ENCODE results near the gene NDUFB7.
A peak's percentile ranks its signal among the peaks of the same experiment; 100 is the strongest.
"Not testable (repeated sequence)": the region's sequence is repeated elsewhere in the genome, so short reads cannot be mapped to it uniquely, and the experiment has no call there.

Gene NDUFB7

DNA sequence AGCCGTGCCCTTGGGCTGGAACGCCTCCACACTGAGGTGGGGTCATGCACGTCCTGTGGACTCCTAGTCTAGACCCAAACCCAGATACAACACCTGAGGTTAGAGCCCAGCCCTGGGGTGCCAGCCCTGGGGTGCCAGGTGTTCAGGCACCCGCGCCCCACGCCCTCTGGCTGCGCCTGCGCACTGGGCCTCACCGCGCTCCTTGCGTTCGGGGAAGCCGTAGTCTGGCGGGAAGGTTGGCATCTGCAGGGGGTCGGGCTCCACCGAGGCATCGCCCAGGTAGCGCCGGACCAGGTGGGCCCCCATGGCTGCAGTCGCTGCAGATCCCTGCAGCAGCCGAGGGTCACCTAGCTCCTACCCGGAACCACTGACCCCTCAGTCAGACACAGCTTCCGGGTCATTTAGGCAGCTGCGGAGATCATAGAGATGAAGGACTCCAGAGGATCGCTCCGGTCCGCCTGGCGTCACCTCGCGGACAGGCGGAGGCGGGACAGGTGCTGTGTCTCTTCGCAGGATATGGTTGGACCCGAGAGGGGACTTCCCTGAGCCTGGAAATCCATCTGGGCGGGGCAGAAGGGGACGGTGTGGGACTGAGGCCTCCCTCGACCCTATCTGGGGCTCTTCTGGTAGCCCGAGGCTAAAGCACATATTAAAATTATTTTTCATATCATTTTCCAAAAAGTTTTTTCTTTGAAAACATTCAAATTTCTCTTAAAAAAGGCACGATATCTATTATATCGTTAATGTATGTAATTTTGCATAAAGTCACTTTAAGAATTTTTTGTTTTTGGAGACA is at the start of gene NDUFB7:
Gene NDUFB7, minus strand, starts transcription at position 372 of the 796 bp plus-strand sequence. Its CDS starts 66 bp downstream, at position 306.
- peak; percentile 94 for DNase-seq

DNA sequence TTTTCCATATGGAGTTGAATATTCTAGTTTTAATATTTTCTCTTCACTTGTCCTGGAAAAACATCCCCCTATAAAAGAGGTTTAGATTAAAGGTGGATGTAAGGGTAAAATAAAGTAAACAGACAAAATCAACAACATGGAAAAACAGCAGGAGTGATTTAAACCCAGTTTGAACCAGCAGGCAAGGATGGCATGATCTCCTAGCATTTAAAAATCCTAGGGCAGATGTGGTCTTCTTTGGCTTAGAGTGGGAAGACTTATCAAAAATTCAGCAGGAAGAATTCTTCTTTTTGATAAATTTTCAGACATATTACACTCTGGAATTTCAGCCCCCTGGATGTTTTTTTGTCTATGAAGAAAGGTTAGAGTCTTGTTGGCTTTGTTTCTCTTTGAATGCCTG is 47.5 kb upstream of the NDUFB7 start:
- DNase-seq, result no peak

DNA sequence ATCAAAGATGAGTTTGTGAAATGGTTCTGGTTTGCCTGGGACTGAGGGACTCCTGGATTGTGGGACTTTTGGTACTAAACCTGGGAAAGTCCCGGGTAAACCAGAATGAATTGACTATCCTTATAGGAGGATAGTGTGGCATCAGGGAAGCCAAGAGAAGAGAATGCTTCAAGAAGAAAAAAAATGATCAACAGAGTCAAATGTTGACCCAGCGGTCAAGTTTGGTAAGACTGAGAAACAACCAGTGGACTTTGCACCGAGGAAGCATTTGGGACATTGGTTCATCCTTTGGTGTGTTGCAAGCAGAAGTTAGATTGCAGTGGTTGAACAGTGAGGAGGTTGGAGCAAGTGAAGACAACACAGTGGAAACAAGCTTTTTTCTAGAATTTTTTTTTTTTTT is 44.5 kb upstream of the NDUFB7 start:
- no peak for DNase-seq

DNA sequence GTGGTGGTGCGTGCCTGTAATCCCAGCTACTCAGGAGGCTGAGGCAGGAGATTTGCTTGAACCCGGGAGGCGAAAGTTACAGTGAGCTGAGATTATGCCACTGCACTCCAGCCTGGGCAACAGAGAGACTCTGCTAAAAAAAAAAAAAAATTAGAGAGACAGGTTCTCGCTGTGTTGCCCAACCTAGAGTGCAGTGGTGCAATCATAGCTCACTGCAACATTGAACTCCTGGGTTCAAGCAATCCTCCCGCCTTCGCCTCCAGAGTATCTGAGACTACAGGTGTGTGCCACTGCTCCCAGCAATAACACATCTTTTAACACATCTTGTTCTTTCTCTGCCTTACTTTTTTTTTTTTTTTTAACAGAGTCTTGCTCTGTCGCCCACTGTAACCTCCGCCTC is 43.8 kb upstream of the NDUFB7 start:
- DNase-seq, result no peak

DNA sequence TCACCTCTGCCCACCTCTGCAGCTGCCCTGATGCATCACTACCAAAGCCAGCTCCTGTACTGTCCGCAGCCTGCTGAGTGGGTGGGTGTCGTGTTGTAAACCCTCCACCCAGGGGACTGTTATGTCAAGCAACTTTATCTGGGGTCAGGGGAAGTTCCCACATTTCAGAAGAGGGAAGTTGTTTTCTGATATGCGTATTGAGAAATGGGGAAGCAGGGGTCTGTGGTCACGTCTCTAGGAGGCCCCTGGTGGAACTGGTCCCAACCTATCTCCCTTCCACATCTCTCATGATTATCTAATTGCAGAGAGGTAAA is 42.2 kb upstream of the NDUFB7 start:
- DNase-seq, result no peak

DNA sequence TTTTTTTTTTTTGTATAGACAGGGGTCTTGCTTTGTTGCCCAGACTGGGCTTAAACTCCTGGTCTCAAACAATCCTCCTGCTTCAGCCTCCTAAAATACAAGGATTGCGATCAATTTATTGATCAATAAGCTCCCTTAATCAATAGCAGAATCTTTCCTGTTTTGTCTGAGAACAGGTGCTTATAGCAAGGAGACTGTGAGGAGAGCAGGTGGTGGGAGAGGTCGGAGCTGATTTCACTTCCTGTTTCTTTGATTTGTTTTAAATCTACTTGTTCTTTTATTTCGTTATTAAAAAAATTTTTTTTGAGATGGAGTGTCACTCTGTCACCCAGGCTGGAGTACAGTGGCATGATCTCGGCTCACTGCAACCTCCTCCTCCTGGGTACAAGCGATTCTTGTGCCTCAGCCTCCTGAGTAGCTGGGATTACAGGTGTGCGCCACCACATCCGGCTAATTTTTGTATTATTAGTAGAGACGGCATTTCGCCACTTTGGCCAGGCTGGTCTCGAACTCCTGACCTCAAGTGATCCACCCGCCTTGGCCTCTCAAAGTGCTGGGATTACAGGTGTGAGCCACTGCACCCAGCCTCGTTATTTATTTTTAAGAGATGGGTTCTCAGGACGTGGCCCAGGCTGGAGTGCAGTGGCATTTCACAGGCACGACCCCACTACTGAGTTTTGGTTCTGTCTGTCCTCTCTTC is 41.7 kb upstream of the NDUFB7 start:
- not testable (repeated sequence) for DNase-seq

DNA sequence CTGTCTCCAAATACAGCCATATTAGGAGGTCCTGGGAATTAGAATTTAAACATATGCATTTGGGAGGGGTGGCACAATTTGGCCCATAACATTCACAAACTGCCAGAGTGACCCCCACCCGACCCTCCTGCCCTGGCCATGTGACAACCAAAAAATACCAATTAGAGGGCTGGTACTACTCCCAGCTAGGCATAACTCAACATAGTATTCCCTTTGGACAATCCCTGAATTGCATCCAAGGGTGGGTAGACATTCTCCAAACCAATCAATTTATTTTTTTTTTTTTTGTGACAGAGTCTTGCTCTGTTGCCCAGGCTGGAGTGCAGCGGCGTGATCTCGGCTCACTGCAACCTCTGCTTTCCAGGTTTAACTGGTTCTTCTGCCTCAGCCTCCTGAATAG is 40.8 kb upstream of the NDUFB7 start:
- DNase-seq, result no peak

DNA sequence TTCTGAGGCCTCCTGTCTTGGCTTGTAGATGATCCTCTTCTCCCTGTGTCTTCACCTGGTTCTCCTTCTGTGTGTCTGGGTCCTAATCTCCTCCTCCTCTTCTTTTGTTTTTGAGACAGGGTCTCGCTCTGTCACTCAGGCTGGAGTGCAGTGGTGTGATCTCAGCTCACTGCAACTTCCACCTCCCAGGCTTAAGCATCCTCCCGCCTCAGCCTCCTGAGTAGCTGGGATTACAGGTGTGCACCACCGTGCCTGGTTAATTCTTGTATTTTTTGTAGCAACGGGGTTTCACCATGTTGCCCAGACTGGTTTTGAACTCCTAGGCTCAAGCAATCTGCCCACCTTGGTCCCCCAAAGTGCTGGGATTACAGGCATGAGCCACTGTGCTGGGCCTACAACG is 40.4 kb upstream of the NDUFB7 start:
- DNase-seq, result not testable (repeated sequence)

DNA sequence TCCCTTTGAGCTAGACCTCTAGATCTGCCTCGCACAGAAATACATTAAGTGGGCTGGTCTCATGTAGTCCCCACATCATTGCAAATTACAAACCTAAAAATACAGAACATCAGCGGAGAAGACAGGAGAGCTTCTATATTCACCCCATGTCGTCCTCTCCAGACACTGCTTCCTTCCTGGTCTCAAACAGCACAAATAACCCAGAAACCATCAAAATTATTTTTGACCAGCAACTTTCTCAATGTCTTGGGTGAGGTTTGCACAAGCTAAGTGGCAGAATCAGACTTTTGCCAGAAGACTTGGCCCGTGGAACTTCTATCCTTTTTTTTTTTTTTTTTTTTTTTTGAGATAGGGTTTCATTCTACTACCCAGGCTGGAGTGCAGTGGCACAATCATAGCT is 39.2 kb upstream of the NDUFB7 start:
- DNase-seq, result no peak

DNA sequence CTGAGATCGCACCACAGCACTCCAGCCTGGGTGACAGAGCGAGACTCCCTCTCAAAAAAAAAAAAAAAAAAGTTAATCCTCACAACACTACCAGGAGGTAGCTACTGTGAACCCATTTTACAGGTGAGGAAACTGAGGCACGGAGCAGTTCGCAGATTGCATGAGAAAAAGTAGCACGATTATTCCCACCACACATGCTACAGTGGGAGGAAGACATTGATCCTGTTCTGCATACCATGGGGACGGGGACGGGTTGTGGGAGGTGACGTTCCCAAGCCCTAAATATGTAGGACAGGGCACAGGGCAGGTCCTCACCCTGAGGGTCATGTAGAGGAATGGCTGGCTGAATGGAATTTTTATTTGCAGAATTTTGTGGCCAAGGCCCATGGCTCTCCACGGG is 34.8 kb upstream of the NDUFB7 start:
- DNase-seq, result no peak

DNA sequence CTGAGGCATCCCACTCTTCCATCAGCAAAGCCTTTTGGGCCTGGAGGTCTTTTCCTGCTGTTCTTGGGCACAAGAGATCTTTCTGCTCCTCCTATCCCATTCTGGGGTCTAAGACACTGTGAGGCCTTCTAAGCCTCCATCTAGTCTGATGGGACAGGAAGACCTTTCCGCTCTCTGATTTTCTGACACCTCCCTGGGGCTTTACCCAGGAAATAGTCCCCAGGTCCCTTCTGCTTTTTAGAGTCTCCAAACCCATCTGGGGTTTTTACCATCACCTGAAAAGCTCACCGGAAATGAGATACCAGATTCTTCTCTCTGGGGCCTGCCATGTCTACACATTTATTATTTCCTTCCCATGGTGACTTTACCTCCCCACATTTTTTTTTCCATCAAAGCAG is 32.1 kb upstream of the NDUFB7 start:
- no peak for DNase-seq

DNA sequence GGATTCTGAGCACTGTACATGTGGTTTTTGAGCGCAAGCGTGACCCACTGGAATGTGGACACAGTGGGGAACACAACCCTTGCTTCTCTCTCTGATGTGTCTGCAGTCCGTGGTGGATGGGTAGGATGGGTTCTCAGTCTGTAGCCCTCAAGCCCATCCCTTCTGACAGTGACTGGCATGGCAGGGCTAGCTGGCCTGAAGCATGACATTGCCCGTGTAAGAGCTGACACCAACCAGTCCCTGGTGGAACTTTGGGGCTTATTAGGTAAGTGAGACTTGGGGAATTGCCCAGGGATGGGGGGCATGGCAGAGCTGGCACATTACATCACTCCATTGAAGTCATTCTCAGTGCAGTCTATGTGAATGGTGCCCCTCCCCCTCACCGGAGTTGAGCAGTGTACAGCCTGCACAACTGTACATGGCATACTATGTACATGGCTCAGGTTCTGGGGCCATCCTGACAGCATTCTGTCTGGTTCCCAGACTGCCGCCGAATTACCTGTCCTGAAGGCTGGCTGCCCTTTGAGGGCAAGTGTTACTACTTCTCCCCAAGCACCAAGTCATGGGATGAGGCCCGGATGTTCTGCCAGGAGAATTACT is 27.8 kb upstream of the NDUFB7 start:
- DNase-seq, result no peak

DNA sequence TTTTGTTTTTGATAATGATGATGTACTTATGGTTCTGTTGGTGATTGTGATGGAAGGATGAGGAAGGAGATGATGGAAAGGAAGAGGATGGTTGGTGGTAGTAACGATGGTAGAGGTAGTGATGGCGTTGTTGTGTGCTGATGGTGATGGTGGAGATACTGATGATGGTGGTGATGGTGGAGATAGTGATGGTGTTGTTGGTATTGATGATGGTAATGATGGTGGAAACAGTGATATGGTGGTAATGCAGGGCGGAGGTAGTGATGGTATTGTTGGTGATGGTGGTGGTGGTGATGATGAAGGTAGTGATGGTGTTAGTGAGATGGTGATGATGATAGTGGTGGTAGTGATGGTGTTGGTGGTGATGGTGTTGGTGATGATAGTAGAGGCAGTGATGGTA is 23.7 kb upstream of the NDUFB7 start:
- DNase-seq, result no peak

DNA sequence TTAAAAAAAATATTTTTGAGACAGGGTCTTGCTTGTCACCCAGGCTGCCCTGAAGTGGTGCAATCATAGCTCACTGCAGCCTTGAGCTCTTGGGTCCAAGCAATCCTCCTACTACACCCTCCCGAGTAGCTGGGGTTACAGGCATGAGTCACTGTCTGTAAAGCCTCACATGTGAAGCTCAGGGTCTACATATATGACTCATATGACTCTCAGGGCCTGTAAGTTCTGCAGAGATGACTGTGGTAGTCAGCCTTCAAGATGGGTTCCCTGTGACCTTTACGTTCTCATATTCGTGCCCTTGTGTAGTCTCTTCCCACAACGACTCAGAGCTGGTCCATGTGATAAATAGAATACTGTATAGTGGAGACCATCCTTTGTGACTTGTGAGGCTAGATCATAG is 17.6 kb upstream of the NDUFB7 start:
- DNase-seq, result peak; percentile 29

DNA sequence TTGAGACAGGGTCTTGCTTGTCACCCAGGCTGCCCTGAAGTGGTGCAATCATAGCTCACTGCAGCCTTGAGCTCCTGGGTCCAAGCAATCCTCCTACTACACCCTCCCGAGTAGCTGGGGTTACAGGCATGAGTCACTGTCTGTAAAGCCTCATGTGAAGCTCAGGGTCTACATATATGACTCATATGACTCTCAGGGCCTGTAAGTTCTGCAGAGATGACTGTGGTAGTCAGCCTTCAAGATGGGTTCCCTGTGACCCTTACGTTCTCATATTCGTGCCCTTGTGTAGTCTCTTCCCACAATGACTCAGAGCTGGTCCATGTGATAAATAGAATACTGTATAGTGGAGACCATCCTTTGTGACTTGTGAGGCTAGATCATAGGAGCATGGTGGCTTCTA is 13.3 kb upstream of the NDUFB7 start:
- DNase-seq, result peak; percentile 63

DNA sequence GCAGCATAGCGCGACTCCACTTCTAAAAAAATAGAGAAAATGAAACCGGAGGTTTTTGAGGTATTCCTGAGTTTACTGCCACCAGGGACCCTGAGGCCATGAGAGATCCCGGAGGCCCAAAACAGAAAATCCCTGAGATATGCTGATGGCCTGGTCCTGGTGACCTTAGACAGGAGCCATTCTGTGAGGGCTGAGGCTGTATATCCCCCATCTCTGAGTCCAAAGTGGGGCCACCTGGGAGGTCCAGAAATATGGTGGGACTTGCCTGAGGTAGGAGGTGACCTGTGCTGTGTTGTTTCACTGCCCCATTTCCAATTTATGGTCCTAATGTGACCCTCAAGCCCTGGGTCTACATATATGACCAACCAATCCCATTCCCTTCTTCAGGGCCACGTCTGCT is 12.5 kb upstream of the NDUFB7 start:
- DNase-seq, result not testable (repeated sequence)

DNA sequence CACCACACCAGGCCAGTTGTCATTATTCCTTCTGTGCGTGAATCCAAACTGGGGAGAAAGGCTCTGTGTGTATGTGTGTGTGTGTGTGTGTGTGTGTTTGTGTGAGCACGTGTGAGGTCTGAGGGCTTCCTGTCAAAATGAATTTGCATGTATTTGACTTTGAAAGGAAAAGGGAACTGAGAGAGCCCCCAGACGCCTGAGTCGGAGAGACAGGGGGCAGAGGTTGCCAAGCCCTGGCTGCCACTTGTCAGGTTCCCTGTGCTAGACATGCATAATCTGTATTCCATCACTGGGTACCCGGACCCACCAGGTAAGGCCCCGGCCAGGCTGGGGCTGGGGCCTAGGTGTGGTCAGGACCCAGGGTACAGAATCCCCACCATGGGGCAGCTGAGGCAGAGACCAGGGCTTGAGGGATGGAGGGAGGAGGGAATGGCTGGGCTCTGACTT is 11.1 kb upstream of the NDUFB7 start, which contains the start of gene CLEC17A:
Gene CLEC17A, plus strand, starts transcription at position 191 of the 447 bp plus-strand sequence. Its CDS starts 77 bp downstream, at position 268.
- no peak for DNase-seq

DNA sequence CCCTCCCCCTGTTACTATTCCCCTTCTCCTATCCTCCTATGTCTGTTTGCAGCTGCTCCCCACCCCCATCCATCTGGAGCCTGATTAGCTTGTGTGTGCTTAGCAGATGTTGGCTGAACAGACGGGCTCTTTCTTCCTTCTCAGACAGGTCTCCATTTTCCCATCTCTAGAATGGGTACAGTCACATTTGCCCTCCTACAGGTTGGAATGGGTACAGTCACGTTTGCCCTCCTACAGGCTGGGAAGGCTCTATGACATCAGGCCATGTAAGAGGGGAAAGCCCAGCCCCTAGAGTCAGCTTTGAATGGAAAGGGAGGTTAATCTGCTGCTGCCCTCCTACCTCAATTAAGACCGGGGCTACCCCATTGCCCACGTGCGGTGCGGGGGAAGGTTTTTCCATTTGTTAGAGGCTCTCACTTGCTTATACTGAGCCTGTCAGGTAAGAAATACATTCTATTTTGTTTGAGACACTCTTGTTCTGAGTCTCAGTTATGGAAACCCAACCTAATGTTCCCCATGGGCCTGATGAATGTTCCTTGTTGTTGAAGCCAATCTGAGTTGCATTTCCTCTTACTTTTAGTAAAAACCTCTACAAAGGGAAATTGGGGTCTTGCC is 8.9 kb upstream of the NDUFB7 start:
- DNase-seq, result peak; percentile 81

DNA sequence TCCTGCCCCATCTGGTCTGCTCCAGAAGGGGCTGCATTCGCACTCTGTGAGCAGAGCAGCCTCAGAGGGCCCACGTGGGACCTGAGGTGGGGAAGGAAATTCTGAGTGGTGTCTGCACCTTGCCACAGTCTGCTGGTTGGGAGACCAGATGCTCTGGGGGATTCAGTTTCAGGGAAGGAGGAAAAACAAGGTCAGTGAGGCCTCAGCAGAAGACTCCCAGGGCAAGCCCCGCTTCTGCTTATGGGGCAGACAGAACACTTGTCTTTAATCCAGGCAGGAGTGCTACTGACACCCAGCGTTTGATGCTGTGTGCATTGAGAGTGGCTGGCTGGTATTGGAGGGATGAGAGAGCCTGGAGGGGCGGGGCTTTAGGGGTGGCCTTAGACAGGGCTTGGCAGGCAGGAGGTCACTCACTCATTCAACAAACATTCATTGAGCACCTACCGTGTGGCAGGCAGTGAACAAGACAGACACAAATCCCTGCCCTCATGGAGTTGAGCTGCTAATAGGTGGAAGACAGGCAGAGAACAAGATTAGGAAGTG is 6.1 kb upstream of the NDUFB7 start:
- DNase-seq, result peak; percentile 31

DNA sequence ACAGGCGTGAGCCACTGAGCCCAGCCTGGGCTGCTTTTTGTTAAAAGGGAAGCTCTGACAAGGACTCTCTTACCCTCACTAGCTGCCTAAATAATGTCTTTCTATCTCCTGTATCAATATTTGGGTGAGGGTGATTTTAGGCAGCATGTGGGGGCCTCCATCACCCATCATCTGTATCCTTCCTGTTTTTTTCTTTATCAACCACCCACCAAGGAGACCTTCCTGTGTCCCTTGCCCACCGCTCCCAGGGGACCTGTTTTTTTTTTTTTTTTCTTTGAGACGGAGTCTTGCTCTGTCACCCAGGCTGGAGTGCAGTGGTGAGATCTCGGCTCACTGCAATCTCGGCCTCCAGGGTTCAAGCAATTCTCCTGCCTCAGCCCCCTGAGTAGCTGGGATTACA is 5.4 kb upstream of the NDUFB7 start:
- DNase-seq, result no peak

DNA sequence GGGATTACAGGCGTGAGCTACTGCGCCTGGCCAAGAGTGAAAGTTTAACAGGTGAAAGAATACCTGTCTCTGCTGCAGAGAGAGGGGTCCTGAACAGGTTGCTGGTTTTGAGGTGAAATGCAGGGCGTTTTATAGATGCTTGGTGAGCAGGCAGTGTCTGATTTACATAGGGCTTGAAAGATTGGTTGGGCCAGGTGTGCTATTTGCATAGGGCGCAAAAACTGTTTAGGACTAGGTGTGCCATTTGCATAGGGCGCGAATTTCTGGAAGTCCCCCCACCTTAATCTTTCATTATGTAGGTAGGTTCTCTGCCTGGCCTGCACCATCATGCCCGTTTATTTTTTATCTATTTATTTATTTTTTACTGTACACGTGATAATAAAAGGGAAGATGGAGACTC is 4.5 kb upstream of the NDUFB7 start:
- DNase-seq, result no peak

DNA sequence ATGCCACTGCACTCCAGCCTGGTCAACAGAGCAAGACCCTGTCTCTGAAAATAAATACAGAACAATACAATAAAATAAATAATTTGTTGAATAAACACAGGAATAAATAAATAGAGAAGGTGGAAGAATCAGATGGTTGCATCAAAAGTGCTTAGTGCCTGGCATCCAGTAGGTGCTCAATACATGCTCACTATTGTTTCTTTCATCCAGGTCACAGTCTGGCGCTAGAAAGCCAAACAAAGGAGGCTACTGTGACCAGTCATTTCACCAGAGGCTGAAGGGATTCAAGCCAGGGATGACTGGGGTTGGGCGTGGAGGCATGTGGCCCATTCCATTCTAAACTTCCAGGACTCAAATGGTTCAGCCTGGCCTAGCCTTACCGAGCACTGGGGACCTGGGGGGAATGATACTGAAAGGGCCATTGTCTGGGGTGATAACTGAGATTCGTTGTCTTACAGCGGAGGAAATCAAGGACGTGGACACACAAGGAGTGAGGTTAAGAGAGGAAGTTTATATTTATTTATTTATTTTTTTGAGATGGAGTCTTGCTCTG is 3.6 kb upstream of the NDUFB7 start:
- no peak for DNase-seq
